Loucy (cell line): ENCODE results near the gene KIF14.

Experiments used
- CTCF ChIP-seq: fragments of 200-600 bp; sonication (generic); conservative IDR thresholded peaks from 2 replicates; pipeline ENCODE4 v1.5.1; 2014; ENCODE audit warnings: mild to moderate bottlenecking, antibody characterized with exemption, low read length
- EZH2phosphoT487 ChIP-seq: fragments of 200-600 bp; IDR thresholded peaks from 2 replicates; pipeline ENCODE4 v1.6.1; 2018; ENCODE audit warnings: antibody characterized with exemption, mild to moderate bottlenecking, moderate library complexity, borderline replicate concordance

DNA sequence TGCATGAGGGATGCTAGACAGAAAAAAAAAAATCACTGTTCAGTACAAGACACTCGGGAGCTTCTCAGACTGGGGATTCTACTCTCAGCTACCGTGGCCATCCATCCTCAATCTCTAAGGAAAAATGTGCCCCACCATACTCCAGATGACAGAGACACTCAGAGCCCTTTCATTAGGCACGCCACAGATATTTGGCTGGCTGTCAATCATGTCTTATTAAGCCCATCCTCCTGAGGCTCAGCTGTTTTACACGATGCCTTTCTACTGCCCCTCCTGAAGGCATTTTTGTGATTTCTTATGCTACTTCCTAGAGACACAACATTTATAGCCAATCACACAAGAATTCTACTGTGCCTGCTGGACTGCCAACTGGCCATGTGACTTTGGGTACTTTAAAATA is 92.9 kb downstream of the KIF14 start:
- no peak for TF ChIP-seq EZH2phosphoT487
- no peak for TF ChIP-seq CTCF
